Natural killer cell (primary cell): Measurements from ENCODE around the gene TBC1D19. TPM values are rescaled to one million over a fixed set of nuclear protein-coding genes. Genes with fewer than 3 reads are reported as not detected.

ENCODE experiments used
- ATAC-seq, 3 donors: fragments of 150-1000 bp in 2 of 3; fragments of 200-7000 bp in 1 of 3; cut with Tn5 transposase; 1 replicate in 1 of 3; 2 replicates in 2 of 3; pipeline ENCODE4 v1.10.0; 2021; ENCODE audit warnings: mild to moderate bottlenecking in 2 of 3, moderate library complexity in 2 of 3
- DNase-seq, 2 donors: peaks; one replicate each; pipeline versions ENCODE4 v3.0.0 to v3.0.0-alpha.2; 2013 to 2021; ENCODE audit warnings: mixed read lengths in 1 of 2
- H3K27ac ChIP-seq: one replicate; pipeline ENCODE4 v1.5.1; 2013; ENCODE audit warnings: mild to moderate bottlenecking, low read length
- H3K27me3 ChIP-seq: one replicate; pipeline ENCODE4 v1.6.1; 2013; ENCODE audit warnings: low read length; ENCODE audit not compliant: control insufficient read depth, insufficient read depth
- H3K36me3 ChIP-seq: one replicate; pipeline ENCODE4 v1.6.1; 2013; ENCODE audit warnings: low read length; ENCODE audit not compliant: control insufficient read depth, insufficient read depth
- H3K4me1 ChIP-seq: one replicate; pipeline ENCODE4 v1.6.1; 2013; ENCODE audit warnings: low read length; ENCODE audit not compliant: control insufficient read depth, insufficient read depth
- H3K4me3 ChIP-seq: one replicate; pipeline ENCODE4 v1.5.1; 2013; ENCODE audit warnings: low read length
- H3K9me3 ChIP-seq: one replicate; pipeline ENCODE4 v1.6.1; 2013; ENCODE audit warnings: low read length; ENCODE audit not compliant: control insufficient read depth, insufficient read depth
- H3K27ac Mint-ChIP-seq, 2 donors: one replicate each; pipeline ENCODE4 v1.8.0; 2022; ENCODE audit warnings: mild to moderate bottlenecking in 2 of 2, mixed read lengths in 2 of 2, moderate library complexity in 1 of 2
- H3K27me3 Mint-ChIP-seq, 2 donors: one replicate each; pipeline ENCODE4 v1.8.0; 2022; ENCODE audit warnings: low read depth in 2 of 2, mixed read lengths in 2 of 2
- H3K36me3 Mint-ChIP-seq: one replicate; pipeline ENCODE4 v1.8.0; 2022; ENCODE audit warnings: mixed read lengths
- H3K4me1 Mint-ChIP-seq, 2 donors: one replicate each; pipeline ENCODE4 v1.8.0; 2022; ENCODE audit warnings: mixed read lengths in 2 of 2
- H3K4me3 Mint-ChIP-seq: one replicate; pipeline ENCODE4 v1.8.0; 2022; ENCODE audit warnings: mild to moderate bottlenecking, moderate library complexity, mixed read lengths
- H3K9me3 Mint-ChIP-seq, 2 donors: one replicate each; pipeline ENCODE4 v1.8.0; 2022; ENCODE audit warnings: mixed read lengths in 2 of 2
- CTCF ChIP-seq: fragments of 200-600 bp; IDR thresholded peaks from one replicate; pipeline ENCODE4 v1.8.0; 2022; ENCODE audit warnings: antibody characterized with exemption
- WGBS: methylation state at CpG from one replicate; pipeline ENCODE4 v1.1.7; 2013; ENCODE audit warnings: missing lambda C conversion rate; ENCODE audit not compliant: insufficient coverage; 5-methylcytosine and 5-hydroxymethylcytosine counted together
- intact Hi-C: fragments of 100-400 bp; cut with micrococcal nuclease; formaldehyde crosslinking; loops from one replicate; pipeline ENCODE4 v1.14.2; 2022
- total RNA-seq, 4 donors: library from RNA; stranded (reverse); fragments of 120-200 nt in 1 of 4; gene quantifications; one replicate each; pipeline versions ENCODE4 v1.2.3 to v1.2.4, GENCODE V29; 2013 to 2022

TBC1D19 gene
- total RNA-seq, 3 donors from 2014 or later (not counting 1 experiment from before 2014, with no cell fraction given): 13.0 to 21.3 (median 16.8) TPM

GRCh38 chr4:26753617-26754016 is 169.7 kb downstream of the TBC1D19 start:
- H3K27ac ChIP-seq: no peak overlapping the region
- H3K36me3 Mint-ChIP-seq: peaks cover 5% of the 10 kb centered on the region

GRCh38 chr4:26757751-26758150 is 173.9 kb downstream of the TBC1D19 start:
- Histone ChIP-seq H3K4me3 (no peak overlapping the region), H3K27ac (no peak overlapping the region), H3K4me1 (no peaks in the 10 kb centered on the region), H3K27me3 (no peaks in the 10 kb centered on the region), H3K36me3 (peaks cover 6% of the 10 kb centered on the region), H3K9me3 (no peaks in the 10 kb centered on the region)
- no peak overlapping the region for H3K4me3 Mint-ChIP-seq
- H3K36me3 Mint-ChIP-seq: no peaks in the 10 kb centered on the region
- H3K4me1 Mint-ChIP-seq: peaks cover 0 to 5% of the 10 kb centered on the region in 2 donors
- no peak for TF ChIP-seq CTCF
- no peak overlapping the region for H3K27ac Mint-ChIP-seq
- H3K9me3 Mint-ChIP-seq: no peaks in the 10 kb centered on the region
- ATAC-seq: no peak
- 92% methylated on average over 1 of the region's 1 CpG for WGBS
- intact Hi-C loops: no loop called here
- no peak for DNase-seq
- H3K27me3 Mint-ChIP-seq: no peaks in the 10 kb centered on the region

More at GRCh38 chr4:26753617-26754016, 169.7 kb downstream of the TBC1D19 start:
- no peak for TF ChIP-seq CTCF
- Mint-ChIP-seq H3K27ac (no peak overlapping the region), H3K27me3 (no peaks in the 10 kb centered on the region), H3K4me1 (peaks cover 0 to 7% of the 10 kb centered on the region in 2 donors), H3K4me3 (no peak overlapping the region), H3K9me3 (no peaks in the 10 kb centered on the region)
- Histone ChIP-seq H3K9me3 (no peaks in the 10 kb centered on the region), H3K36me3 (peaks cover 20% of the 10 kb centered on the region), H3K4me3 (no peak overlapping the region), H3K27me3 (no peaks in the 10 kb centered on the region), H3K4me1 (no peaks in the 10 kb centered on the region)
- DNase-seq (no peak), ATAC-seq (no peak)
- 96% methylated on average over 10 of the region's 10 CpGs for WGBS
- intact Hi-C loops: no loop called here

DNA sequence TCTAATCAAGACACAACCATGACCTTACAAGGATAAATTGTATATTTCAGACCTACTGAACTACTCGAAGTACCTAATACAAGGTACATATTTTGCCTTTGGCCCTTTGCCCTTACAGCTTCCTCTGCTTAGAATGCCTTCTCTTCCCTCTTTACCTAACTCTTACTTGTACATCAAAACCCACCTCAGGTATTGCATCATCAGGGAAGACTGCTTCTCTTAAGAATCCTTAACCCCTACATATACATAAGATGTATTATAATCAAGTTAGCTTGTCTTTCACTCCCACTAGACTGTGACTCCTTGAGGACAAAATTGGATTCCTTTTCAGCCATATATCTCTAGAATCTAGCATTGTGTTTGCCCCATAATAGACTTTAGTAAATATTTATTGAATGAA is 175.0 kb downstream of the TBC1D19 start:
- Mint-ChIP-seq H3K27me3 (no peaks in the 10 kb centered on the region), H3K9me3 (no peaks in the 10 kb centered on the region), H3K4me1 (peaks cover 0 to 5% of the 10 kb centered on the region in 2 donors), H3K4me3 (no peak overlapping the region), H3K27ac (no peak overlapping the region), H3K36me3 (no peaks in the 10 kb centered on the region)
- no peak for TF ChIP-seq CTCF
- no peak for DNase-seq
- no peak overlapping the region for H3K27ac ChIP-seq
- no peaks in the 10 kb centered on the region for H3K4me1 ChIP-seq
- peaks cover 6% of the 10 kb centered on the region for H3K36me3 ChIP-seq
- no peak for ATAC-seq
- intact Hi-C loops: no loop called here
- no peaks in the 10 kb centered on the region for H3K27me3 ChIP-seq
- H3K9me3 ChIP-seq: no peaks in the 10 kb centered on the region
- WGBS: 85% methylated on average over 1 of the region's 1 CpG
- H3K4me3 ChIP-seq: no peak overlapping the region

DNA sequence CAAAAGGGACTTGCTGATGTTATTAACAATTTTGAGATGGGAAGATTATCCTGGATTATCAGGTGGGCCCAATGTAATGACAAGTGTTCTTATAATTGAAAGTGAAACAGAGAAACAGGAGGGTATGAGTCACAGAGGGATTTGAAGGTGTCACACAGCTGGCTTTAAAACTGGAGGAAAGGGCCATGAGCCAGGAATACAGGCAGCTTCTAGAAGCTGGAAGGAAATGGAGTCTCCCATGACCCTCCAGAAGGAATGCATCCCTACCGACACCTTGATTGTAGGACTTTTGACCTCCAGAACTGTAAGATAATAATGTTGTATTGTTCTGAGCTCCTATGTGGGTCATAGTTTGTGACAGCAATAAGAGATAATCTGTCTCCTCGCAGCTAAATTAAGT is 178.8 kb downstream of the TBC1D19 start:
- no peaks in the 10 kb centered on the region for H3K36me3 Mint-ChIP-seq
- intact Hi-C loops: no loop called here

More for the DNA sequence above, 178.8 kb downstream of the TBC1D19 start:
- H3K36me3 ChIP-seq: peaks cover 4% of the 10 kb centered on the region
- no peaks in the 10 kb centered on the region for H3K9me3 ChIP-seq
- H3K4me1 Mint-ChIP-seq: no peaks in the 10 kb centered on the region
- no peak overlapping the region for H3K4me3 ChIP-seq
- no peaks in the 10 kb centered on the region for H3K4me1 ChIP-seq
- DNase-seq (no peak), ATAC-seq (no peak)
- no peaks in the 10 kb centered on the region for H3K27me3 Mint-ChIP-seq
- H3K4me3 Mint-ChIP-seq: no peak overlapping the region
- no peak overlapping the region for H3K27ac ChIP-seq
- no peaks in the 10 kb centered on the region for H3K9me3 Mint-ChIP-seq
- 100% methylated on average over 1 of the region's 2 CpGs for WGBS
- H3K27ac Mint-ChIP-seq: no peak overlapping the region
- H3K27me3 ChIP-seq: no peaks in the 10 kb centered on the region
- TF ChIP-seq CTCF: no peak
